HepG2 (cell line): ENCODE measurements around the gene TRAPPC12. TPM values are rescaled to one million over a fixed set of nuclear protein-coding genes. Genes with fewer than 3 reads are reported as not detected.
A peak's percentile ranks its signal among the peaks of the same experiment; 100 is the strongest.

Source experiments
- CEBPB ChIP-seq: IDR thresholded peaks from 2 replicates; pipeline ENCODE4 v1.6.1; 2011; ENCODE audit warnings: low read depth, low read length, improper control_type of control experiment, borderline replicate concordance
- DR1 ChIP-seq: sonication (generic); formaldehyde crosslinking; IDR thresholded peaks from 2 replicates; pipeline ENCODE4 v1.8.0; 2021; ENCODE audit warnings: mild to moderate bottlenecking, missing genetic modification reagents, inconsistent platforms
- FIP1L1 ChIP-seq: fragments of 200-400 bp; formaldehyde crosslinking; IDR thresholded peaks from 2 replicates; pipeline ENCODE4 v1.6.1; 2018; ENCODE audit warnings: low read depth, mild to moderate bottlenecking, low read length, moderate library complexity, borderline replicate concordance; ENCODE audit not compliant: insufficient read depth
- FOXA1 ChIP-seq, 2 experiments: fragments of 450-650 bp in 1 of 2; sonication (generic) in 1 of 2; formaldehyde crosslinking in 1 of 2; IDR thresholded peaks; 2 replicates each; pipeline versions ENCODE4 v1.4.0 to v1.6.1; 2016 to 2020; ENCODE audit warnings: missing genetic modification reagents in 1 of 2
- NFIB ChIP-seq: sonication (generic); formaldehyde crosslinking; IDR thresholded peaks from 2 replicates; pipeline ENCODE4 v1.9.0; 2021; ENCODE audit warnings: missing genetic modification reagents, mild to moderate bottlenecking, borderline replicate concordance
- TEAD2 ChIP-seq: sonication (generic); formaldehyde crosslinking; IDR thresholded peaks from 2 replicates; pipeline ENCODE4 v1.9.0; 2021; ENCODE audit warnings: missing genetic modification reagents
- ZFYVE20 ChIP-seq: sonication (generic); formaldehyde crosslinking; IDR thresholded peaks from 2 replicates; pipeline ENCODE4 v1.8.0; 2023; ENCODE audit warnings: low read depth, mild to moderate bottlenecking, moderate library complexity, missing genetic modification reagents, borderline replicate concordance
- ZNF549 ChIP-seq: sonication (generic); formaldehyde crosslinking; IDR thresholded peaks from 2 replicates; pipeline ENCODE4 v1.5.0; 2020; ENCODE audit warnings: missing genetic modification reagents
- ZNF567 ChIP-seq: sonication (generic); formaldehyde crosslinking; IDR thresholded peaks from 2 replicates; pipeline ENCODE4 v1.8.1; 2023; ENCODE audit warnings: mild to moderate bottlenecking, missing genetic modification reagents, borderline replicate concordance
- ZNF724P ChIP-seq: sonication (generic); formaldehyde crosslinking; IDR thresholded peaks from 2 replicates; pipeline ENCODE4 v1.8.0; 2022; ENCODE audit warnings: missing genetic modification reagents, borderline replicate concordance
- polyA plus RNA-seq, 8 experiments: library from polyadenylated mRNA; depleted of rRNA in 3 of 8; stranded (reverse) in 7 of 8; unstranded in 1 of 8; fragments of >200 nt; fragmentation: Illumina TruSeq in 4 of 8; extraction: Trizol in 4 of 8; gene quantifications; 2 replicates each; pipeline versions ENCODE4 v1.2.1 to v1.2.3, GENCODE V29; 2011 to 2016; ENCODE audit warnings: low read depth in 4 of 8, missing spikeins in 1 of 8, mixed read lengths in 1 of 8; ENCODE audit not compliant: insufficient read depth in 1 of 8
- total RNA-seq, 5 experiments: library from RNA; depleted of rRNA; stranded (reverse); fragments of >200 nt; fragmentation: Illumina TruSeq; extraction: Trizol; gene quantifications; 2 replicates each; pipeline ENCODE4 v1.2.3, GENCODE V29; 2016; ENCODE audit warnings: low read depth in 1 of 5
- TF ChIP-seq, protein P1 (sequence below): sonication (generic); formaldehyde crosslinking; IDR thresholded peaks from 2 replicates; pipeline ENCODE4 v1.8.1; 2023; ENCODE audit warnings: mild to moderate bottlenecking, moderate library complexity, missing genetic modification reagents
- TF ChIP-seq, protein P2 (sequence below): sonication (generic); formaldehyde crosslinking; IDR thresholded peaks from 2 replicates; pipeline ENCODE4 v1.5.0; 2020; ENCODE audit warnings: mild to moderate bottlenecking, missing genetic modification reagents
- TF ChIP-seq, protein P3 (sequence below): sonication (generic); formaldehyde crosslinking; IDR thresholded peaks from 2 replicates; pipeline ENCODE4 v1.9.0; 2022; ENCODE audit warnings: missing genetic modification reagents, mild to moderate bottlenecking, borderline replicate concordance
- TF ChIP-seq, protein P4 (sequence below): sonication (generic); formaldehyde crosslinking; IDR thresholded peaks from 2 replicates; pipeline ENCODE4 v1.5.0; 2020; ENCODE audit warnings: mild to moderate bottlenecking, missing genetic modification reagents
- TF ChIP-seq, protein P5 (sequence below): sonication (generic); formaldehyde crosslinking; IDR thresholded peaks from 2 replicates; pipeline ENCODE4 v1.8.0; 2023; ENCODE audit warnings: mild to moderate bottlenecking, missing genetic modification reagents

Gene TRAPPC12
- total and polyA plus RNA-seq, 2 of the 13 experiments (the other 11 are each of a cell fraction or from before 2014, with no cell fraction given): 46.4 to 97.7 TPM

DNA sequence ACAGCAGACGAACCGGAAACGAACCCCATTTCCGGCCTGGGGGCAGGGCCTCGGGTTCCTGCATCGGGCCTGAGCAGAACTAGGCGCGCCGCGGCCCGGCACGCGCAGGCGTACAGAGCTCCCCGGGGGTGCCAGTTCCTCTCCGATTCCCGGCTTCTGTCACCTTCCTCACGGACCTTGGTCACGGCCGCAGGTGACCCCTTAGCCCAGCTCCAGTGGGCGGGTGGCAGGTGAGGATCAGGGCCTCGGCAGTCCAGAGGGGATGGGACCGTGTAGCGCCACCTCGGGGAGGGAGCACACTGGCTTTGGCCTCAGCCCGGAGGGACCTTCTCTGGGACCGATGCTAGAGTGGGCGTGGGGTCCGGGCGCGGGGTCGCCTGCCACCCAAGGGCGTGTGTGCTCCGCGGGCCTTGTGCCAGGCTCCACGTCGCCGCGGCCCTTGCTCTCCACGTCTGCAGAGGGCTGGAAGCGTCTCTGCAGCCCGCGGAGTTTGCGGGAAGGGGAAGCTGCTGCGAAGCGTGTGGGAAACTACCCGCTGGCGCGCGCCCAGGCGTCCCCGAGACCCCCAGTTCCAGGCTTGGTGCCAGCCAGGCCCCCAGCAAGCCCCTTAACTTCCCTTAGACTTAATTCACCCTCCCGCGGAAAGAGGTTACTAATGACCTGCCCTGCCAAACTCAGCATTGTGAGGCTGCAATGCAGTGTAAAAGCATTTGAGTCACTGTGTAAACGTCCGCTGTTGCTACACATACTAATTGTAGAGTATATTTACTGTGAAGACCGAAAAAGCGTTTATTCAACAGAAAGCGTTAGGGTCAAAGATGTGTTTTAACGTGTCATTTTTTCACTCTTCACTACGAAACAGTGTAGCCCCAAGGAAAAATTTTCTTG, at the start of gene TRAPPC12 (continued):
- TF ChIP-seq, protein P1, sequence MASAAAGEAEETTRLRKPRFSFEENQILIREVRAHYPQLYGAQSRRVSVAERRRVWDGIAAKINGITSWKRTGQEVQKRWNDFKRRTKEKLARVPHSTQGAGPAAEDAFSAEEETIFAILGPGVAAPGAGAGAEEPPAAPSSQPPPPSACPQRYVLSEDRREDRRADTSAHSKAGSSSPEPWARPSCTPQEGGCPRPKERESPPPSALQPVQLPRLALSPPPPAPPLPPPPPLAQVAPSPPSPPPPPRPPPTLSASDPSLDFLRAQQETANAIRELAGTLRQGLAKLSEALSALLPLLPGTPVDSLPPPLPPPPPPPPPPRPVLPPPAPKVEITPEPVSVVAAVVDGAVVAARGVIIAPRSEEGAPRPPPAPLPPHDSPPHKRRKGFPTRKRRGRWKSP (CRISPR knock-in tag): peak; percentile 88
- TF ChIP-seq TEAD2 (no peak), NFIB (no peak), FIP1L1 (peak; percentile 98), ZNF549 (CRISPR knock-in tag) (0 out of 2 replicates have a peak, but pooled peaks have one; percentile 13), CEBPB (peak; percentile 90; the same call in 1 of the 2 replicates), ZFYVE20 (CRISPR knock-in tag) (peak; percentile 71; the same call in 1 of the 2 replicates), DR1 (CRISPR knock-in tag) (peak; percentile 90), FOXA1 (IDR thresholded peaks at IDR 0.05) (peak; percentile 89), FOXA1 (CRISPR knock-in tag; IDR thresholded peaks at IDR 0.05) (peak; percentile 97), ZNF724P (peak; percentile 87; the same call in 1 of the 2 replicates), ZNF567 (CRISPR knock-in tag) (peak; percentile 87; the same call in 1 of the 2 replicates)
- TF ChIP-seq, protein P2, sequence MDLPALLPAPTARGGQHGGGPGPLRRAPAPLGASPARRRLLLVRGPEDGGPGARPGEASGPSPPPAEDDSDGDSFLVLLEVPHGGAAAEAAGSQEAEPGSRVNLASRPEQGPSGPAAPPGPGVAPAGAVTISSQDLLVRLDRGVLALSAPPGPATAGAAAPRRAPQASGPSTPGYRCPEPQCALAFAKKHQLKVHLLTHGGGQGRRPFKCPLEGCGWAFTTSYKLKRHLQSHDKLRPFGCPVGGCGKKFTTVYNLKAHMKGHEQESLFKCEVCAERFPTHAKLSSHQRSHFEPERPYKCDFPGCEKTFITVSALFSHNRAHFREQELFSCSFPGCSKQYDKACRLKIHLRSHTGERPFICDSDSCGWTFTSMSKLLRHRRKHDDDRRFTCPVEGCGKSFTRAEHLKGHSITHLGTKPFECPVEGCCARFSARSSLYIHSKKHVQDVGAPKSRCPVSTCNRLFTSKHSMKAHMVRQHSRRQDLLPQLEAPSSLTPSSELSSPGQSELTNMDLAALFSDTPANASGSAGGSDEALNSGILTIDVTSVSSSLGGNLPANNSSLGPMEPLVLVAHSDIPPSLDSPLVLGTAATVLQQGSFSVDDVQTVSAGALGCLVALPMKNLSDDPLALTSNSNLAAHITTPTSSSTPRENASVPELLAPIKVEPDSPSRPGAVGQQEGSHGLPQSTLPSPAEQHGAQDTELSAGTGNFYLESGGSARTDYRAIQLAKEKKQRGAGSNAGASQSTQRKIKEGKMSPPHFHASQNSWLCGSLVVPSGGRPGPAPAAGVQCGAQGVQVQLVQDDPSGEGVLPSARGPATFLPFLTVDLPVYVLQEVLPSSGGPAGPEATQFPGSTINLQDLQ (CRISPR knock-in tag): peak; percentile 97
- TF ChIP-seq, protein P3, sequence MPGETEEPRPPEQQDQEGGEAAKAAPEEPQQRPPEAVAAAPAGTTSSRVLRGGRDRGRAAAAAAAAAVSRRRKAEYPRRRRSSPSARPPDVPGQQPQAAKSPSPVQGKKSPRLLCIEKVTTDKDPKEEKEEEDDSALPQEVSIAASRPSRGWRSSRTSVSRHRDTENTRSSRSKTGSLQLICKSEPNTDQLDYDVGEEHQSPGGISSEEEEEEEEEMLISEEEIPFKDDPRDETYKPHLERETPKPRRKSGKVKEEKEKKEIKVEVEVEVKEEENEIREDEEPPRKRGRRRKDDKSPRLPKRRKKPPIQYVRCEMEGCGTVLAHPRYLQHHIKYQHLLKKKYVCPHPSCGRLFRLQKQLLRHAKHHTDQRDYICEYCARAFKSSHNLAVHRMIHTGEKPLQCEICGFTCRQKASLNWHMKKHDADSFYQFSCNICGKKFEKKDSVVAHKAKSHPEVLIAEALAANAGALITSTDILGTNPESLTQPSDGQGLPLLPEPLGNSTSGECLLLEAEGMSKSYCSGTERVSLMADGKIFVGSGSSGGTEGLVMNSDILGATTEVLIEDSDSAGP (CRISPR knock-in tag): peak; percentile 98
- TF ChIP-seq, protein P4, sequence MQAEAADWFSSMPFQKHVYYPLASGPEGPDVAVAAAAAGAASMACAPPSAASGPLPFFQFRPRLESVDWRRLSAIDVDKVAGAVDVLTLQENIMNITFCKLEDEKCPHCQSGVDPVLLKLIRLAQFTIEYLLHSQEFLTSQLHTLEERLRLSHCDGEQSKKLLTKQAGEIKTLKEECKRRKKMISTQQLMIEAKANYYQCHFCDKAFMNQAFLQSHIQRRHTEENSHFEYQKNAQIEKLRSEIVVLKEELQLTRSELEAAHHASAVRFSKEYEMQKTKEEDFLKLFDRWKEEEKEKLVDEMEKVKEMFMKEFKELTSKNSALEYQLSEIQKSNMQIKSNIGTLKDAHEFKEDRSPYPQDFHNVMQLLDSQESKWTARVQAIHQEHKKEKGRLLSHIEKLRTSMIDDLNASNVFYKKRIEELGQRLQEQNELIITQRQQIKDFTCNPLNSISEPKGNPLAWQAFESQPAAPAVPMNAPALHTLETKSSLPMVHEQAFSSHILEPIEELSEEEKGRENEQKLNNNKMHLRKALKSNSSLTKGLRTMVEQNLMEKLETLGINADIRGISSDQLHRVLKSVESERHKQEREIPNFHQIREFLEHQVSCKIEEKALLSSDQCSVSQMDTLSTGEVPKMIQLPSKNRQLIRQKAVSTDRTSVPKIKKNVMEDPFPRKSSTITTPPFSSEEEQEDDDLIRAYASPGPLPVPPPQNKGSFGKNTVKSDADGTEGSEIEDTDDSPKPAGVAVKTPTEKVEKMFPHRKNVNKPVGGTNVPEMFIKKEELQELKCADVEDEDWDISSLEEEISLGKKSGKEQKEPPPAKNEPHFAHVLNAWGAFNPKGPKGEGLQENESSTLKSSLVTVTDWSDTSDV: peak; percentile 99
- TF ChIP-seq, protein P5, sequence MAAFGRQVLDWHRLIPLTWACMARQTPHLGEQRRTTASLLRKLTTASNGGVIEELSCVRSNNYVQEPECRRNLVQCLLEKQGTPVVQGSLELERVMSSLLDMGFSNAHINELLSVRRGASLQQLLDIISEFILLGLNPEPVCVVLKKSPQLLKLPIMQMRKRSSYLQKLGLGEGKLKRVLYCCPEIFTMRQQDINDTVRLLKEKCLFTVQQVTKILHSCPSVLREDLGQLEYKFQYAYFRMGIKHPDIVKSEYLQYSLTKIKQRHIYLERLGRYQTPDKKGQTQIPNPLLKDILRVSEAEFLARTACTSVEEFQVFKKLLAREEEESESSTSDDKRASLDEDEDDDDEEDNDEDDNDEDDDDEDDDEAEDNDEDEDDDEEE (CRISPR knock-in tag): peak; percentile 98
